Measurements from ENCODE around the gene MFSD11.

DNA sequence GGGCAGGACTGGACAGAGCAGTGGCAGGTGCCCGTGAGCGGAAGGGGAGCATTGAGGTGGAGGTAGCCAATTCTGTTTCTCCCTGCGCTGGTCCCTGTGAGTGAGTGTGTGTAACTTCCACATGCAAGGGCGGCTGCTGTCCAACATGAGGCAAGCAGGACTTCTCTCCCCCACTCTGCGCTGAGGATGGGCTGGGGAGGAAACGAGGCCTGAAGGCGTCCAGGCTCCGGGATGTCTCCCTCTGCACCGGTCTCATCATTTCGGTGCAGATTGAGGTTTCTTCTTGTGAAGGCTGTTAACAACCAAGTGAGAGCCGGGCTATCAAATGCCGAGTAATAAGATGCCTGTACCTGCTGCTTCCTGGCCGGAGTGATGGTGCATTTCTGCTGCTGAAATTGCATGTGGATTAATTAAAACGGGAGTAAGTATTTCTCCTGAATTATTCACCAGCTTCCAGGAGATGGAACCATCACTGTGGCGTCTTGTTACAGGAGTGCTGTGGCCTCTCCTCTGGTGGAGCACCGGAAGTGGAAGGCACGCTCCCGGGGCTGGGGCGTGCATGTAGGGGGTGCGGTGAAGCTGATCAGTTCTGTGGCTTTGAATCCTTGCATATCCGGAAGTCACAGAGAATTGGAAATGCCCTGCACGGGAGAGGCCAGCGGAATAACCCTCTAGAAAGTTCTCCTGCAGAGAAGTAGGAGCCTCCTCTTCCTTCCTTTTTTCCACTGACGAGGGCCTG is 88.6 kb downstream of the MFSD11 start:
- TF ChIP-seq, protein P1, sequence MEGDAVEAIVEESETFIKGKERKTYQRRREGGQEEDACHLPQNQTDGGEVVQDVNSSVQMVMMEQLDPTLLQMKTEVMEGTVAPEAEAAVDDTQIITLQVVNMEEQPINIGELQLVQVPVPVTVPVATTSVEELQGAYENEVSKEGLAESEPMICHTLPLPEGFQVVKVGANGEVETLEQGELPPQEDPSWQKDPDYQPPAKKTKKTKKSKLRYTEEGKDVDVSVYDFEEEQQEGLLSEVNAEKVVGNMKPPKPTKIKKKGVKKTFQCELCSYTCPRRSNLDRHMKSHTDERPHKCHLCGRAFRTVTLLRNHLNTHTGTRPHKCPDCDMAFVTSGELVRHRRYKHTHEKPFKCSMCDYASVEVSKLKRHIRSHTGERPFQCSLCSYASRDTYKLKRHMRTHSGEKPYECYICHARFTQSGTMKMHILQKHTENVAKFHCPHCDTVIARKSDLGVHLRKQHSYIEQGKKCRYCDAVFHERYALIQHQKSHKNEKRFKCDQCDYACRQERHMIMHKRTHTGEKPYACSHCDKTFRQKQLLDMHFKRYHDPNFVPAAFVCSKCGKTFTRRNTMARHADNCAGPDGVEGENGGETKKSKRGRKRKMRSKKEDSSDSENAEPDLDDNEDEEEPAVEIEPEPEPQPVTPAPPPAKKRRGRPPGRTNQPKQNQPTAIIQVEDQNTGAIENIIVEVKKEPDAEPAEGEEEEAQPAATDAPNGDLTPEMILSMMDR (IDR thresholded peaks at IDR 0.05): no peak
- no peak for TF ChIP-seq POLR2A (IDR thresholded peaks at IDR 0.05)

All from thyroid gland (tissue), 4 donors.